Amniotic epithelial cell (primary cell): ENCODE measurements around the gene ST8SIA6.
"Not testable (repeated sequence)": the region's sequence is repeated elsewhere in the genome, so short reads cannot be mapped to it uniquely, and the experiment has no call there.

Source experiments
- DNase-seq: peaks from one replicate; pipeline ENCODE4 v3.0.0-alpha.2; 2010; ENCODE audit warnings: low read depth

Gene ST8SIA6

DNA sequence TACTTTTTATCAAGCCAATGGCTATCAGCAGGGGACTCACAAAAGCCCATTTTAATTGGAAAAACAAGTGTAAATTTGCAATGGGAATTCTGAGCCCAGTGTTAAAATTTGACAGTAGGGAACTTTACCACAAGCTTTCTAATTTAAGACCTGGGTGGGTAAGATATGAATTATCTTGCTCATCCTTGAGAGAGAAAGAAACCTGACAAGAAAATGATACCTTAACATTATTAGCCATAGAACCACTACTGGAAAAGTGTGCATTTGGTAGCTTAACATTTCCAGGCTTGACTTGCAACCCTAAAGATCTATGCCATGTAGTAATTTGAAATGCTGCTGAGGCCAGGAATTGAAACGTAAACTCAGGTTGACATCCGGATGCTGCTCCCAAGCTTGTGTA lies 2.7 kb upstream of the ST8SIA6 start:
- no peak for DNase-seq

DNA sequence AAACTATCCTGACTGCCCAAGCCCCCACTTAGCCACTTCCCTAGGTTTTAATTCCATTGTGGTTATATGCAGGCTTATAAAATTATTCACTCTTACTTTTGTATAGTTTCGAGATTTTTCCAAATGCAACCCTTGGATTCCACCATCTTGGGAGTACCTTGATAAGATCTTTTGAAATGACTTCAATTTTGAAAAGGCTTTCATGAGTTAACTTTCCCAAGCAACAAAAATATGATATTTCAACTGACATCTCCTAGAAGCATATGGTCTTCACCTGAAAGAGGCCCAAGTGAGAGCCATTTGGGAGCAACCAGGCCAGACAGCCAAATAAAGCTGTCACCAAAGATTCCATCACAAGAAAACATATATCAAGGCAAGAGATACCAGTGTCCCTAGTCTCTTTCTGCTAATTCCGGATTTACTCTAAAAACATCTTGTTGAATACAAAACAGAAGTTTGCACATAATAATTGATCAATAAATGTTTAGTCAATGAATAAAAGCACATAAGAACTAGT lies 1.7 kb upstream of the ST8SIA6 start:
- no peak for DNase-seq

DNA sequence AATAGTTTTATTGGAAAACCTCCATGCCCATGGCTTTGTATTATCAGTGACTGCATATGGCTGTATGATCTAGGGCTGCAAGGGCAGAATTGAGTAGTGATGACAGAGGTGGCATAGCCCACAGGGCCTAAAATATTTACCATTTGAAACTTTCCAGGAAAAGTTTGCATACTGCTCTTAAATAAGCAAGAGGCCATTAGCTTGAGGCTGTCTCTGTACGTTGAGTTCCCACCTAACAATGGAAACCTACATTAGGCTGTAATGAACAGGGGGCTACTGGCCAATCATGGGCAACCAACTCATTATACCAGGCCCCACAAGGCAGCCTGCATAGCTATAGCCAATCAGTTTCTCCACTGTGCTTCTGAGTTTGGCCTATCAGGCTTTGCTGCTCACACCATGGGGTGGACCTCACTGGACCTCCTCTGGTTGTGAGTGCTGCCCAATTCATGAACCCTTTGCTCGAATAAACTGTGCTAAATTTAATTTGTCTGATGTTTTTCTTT lies 673 bp upstream of the ST8SIA6 start:
- DNase-seq: no peak

DNA sequence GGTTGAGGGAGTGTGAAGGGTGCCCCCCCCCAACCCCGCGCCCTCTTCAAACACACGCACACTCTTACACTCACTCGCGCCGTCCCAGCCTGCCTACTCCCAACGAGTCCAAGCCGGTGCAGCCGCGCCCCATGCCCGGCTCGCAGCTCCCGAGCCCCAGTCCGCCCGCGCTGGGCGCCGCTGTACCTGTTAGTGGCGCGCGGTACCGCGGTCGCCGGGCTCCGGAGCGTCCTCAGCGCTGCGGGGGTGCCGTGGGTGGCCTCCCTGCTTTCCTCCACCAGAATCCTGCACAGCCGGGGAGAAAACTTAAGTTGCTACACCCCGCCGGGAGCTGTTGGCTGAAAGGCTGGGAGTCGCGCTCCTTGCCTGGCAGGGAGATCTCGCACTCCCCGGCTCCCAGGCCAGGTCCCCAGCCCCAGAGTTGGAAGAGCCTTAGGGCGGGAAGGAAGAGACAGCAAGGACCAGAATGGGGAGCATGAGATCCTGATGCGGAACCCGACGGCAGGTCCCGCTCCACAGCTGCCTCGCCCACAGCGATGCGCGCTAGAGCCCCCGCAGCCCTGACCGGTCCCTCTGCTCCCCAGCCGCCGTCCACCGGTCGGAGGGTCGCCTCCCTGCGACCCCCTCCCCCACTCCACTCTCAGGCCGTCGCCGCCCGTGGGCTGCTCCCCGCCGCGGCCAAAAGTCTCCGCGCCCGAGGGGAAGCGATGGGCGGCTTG lies 863 bp downstream of the ST8SIA6 start:
- DNase-seq: peak; percentile 6

DNA sequence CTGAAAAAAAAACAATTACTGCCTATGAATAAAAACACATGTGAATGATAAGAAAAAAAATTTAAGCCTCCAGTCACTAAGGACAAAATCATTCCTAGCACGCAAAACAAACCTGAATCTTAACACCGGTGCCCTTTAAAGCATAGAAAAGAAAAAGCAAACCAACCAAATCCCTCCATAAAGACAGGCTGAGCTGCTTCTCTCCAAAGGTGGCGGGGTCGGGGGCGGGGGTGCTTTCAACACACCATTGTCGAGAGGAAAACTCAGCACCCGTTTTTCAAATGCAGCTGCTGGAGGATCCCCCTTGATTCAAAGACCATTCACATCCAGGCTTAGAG lies 1.4 kb downstream of the ST8SIA6 start:
- no peak for DNase-seq

DNA sequence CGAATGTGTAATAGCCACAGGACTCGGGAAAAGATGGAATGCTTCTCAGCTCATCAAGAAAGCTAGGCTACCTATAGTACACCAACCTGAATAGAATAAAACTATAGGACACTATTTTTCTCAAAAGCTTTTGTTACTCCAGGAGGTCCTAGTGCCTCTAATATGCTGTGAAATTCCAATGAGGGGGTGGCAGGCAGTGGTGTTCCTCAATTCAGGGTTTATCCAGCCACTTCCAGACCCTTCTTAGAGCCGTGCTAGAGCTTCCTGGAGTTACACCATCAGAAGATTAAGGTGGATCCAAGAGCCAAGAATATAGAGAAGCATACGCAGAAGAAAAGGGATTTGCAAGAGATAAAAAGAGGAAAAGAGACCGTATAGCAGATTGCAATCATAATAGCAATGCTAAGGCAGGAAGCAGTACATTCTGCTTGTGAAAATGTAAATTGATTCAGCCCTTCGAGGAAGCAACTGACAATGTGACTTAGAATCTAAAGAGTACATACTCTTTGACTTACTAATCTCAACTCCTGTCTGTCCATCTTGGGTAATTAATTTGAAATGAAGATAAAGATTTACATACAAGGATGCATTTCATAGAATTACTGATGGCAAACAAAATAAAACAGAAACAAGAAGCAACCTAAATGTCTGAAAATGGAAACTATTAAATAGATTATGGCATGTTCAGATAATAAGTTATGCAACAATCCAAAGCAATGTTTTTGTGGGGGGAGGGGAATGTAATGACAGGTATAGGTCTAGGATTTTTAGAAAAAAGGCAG lies 2.1 kb downstream of the ST8SIA6 start:
- no peak for DNase-seq

DNA sequence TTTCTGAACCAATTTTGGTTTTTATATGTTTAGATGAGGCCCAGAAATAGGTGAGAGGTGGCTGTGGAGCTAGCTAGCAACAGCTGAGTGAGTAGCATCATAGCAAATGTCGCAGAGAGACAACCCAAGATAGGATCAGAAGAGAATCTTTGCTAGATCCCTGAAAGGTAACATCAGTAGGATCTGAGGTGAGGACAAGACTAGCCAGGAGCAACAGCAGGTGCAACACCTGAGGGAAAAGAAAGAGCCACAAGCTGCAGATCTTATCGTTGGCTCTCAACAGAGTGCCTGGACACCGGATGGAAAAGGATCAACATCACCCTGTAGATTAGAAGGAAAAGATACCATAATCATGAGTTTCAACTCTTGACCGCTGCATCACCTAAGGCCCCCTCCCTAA lies 4.4 kb downstream of the ST8SIA6 start:
- DNase-seq: no peak

DNA sequence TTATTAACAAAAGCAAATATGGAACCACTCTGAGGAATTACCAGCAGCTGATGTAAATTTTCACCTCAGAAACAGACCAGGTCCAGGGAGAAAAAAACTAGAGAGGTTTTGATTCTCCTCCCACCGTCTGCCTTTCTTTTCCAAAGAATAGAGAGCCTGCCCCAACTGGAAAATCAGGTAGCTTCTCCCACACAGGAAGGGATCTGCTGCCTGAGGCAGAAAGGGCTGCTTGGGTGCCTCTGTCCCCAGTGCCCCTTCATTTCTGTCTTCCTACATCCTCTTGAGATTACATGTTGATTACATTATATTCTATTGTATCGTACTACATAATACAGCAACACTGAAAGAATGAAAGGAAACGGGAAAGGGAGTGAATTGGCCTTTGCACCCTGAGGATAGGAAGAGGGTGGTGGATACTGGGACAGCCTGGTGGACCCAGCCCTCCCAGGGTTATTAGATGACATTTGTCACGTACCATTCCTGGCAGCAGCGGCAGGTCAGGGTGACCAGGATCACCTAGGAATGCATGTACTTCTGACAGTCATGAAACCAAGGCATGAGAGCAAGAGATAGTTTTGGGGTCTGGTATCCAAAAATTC lies 8.9 kb downstream of the ST8SIA6 start:
- no peak for DNase-seq

DNA sequence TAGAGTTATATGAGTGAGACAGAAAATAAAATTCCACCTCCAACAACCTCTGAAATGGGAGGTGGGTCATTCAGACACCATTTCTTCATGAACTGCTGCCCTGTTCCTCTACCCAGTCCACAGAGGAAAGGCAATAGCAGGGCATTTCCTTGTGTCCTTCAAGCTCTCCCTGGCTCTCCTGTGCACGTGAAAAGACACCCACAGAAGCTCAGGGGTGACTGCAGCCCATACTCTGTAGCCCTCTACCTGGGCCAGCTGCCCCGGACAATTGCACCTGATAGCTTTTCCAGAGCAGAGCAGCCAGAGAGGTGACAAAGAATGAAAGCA lies 10.0 kb downstream of the ST8SIA6 start:
- no peak for DNase-seq

DNA sequence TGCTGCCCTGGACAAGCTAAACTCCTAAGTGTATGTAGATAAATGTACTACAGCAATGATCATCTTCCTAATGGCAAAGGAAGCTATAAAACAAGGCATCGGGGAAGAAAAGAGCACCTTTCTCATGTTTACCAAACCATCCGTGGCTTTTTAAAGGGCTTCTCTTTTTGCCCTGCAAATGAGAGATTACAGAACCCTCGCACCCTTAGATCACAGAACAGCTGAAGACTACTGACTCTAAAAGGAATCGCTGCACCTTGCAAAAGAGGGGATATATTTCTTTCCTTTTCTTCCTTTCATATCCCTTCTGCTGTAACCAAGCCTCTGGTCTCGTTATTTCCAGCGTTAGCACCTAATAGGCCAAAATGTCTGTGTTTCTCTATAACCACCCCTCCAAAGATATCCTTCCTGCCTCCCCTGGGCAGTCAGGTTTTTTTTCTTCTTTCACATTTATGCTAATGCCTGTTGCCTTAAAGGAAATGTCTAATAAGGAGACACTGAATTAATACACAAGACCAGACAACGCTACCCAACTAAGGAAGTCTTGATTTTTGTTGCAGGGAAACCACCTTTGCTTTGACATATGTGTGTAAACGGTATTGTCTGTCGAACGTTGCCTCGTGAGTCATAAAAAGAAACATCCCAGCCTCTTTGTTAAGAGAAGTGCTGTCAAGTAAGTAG lies 10.5 kb downstream of the ST8SIA6 start:
- no peak for DNase-seq

DNA sequence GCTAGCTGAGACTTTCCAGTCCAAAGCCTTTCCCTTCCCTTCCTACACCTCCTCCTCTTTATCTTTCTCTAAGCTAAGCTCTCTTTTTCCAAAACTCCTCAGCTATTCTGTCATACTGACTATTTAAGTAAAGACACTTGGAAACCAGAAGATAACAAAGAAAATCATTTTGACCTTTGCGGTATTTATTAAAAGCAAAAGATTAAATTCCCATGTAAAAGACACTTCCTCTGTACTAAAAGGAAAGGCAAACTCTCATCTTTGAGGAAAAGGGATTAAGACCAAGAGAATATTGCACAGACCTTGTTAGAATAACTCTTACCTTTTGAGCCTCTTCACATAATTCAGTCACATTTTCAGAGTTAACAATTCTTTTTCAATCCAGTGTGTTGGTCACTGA lies 15.8 kb downstream of the ST8SIA6 start:
- no peak for DNase-seq

DNA sequence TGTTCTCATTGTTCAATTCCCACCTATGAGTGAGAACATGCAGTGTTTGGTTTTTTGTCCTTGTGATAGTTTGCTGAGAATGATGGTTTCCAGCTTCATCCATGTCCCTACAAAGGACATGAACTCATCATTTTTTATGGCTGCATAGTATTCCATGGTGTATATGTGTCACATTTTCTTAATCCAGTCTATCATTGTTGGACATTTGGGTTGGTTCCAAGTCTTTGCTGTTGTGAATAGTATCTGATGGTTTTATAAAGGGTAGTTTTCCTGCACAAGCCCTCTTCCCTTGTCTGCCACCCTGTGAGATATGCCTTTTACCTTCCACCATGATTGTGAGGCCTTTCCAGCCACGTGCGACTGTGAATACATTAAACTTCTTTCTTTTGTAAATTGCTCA lies 17.8 kb downstream of the ST8SIA6 start:
- not testable (repeated sequence) for DNase-seq

DNA sequence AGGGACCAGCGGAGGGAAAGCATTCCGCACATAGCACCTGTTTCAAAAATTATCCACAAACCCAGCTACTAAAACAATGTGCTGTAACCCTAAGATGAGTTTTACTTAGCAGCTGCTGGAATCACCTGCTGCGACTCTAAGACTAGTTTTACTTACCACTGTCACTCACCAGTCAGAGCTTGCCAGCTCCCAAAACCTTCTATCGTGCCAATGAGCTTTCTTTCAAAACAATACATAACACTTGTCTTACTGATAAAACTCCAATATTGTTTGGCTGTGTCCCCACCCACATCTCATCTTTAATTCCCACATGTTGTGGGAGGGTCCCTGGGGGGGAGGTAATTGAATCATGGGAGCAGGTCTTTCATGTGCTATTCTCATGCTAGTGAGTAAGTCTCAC lies 18.4 kb downstream of the ST8SIA6 start:
- DNase-seq: no peak

DNA sequence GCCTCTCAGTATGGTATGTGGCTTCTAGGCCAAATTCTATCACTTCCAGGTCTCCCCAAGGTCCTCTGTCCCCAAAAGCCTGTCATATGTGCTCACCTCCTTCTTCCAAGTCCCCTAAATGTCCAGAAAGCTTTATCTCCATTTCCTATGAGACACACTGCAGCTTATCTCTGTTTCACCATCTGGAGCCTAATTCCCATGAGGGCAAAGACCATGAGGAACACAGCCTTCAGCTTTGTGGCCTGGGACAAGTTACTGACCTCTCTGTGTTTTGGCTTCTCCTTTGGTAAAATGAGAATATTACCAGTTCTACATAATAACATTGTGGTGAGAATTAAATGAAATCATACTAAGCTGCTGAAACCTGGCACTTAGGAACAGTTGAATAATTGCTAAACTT lies 19.2 kb downstream of the ST8SIA6 start:
- DNase-seq: no peak

DNA sequence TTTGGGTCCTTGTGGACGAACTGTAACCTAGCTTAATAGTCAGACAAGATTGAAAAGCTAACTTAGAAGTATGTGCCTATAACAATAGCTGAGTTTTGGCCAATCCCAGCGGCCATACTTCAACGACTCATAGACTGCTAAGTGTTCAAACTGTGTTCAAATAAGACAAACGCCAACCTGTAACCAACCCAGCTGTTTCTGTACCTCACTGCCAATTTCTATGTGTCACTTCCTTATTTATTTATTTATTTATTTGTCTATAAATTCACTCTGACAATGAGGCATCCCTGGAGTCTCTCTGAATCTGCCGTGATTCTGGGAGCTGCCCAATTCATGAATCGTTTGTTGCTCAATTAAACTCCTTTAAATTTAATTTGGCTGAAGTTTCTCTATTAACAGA lies 21.7 kb downstream of the ST8SIA6 start:
- no peak for DNase-seq

DNA sequence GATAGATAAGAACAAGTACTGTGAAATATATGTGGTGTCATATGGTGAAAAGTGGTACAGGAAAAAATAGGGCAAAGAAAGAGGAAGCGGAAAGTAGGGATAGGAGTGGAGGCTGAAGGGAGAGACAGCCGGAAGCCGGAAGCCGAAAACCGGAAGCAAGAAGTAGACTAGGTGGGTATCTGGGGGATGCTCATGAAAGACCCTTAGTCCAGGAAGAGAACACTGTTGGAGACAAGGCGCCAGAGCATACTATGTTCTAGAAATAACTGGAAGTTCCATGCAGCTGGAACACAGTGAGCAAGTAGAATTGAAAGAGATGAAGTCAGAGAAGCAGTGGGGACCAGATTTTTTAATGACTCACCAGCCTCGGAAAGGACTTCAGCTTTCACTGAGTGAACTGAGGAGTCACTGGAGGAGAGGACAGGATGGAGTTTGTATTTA lies 22.5 kb downstream of the ST8SIA6 start:
- DNase-seq: no peak

DNA sequence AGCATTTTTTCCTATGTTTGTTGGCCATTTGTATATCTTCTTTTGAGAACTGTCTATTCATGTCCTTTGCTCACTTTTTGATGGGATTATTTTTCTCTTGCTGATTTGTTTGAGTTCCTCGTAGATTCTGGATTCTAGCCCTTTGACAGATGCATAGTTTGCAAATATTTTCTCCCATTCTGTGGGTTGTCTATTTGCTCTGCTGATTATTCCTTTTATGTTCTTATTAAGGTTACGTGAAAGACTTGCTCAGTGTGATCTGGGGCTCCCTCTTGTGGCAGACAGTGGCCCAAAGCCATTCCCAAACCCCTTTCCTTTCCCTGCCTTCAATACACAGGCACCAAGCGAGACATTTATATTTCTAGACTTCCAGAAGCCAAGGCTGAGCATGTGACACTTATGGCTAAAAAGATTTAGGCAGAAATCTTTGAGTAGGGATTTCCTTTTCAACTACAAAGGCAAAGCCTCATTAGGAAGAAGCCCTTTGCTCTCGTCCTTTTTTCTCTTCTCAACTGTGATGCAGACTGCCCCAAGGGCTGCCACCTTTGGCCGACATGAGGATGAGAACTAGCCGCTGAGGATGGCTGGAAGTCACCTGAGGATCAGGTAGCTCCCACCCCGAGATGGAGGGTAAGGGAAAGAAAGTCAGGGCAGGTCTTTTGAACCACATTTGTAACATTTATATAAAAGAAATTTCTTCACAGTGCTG lies 23.6 kb downstream of the ST8SIA6 start:
- DNase-seq: peak; percentile 59

DNA sequence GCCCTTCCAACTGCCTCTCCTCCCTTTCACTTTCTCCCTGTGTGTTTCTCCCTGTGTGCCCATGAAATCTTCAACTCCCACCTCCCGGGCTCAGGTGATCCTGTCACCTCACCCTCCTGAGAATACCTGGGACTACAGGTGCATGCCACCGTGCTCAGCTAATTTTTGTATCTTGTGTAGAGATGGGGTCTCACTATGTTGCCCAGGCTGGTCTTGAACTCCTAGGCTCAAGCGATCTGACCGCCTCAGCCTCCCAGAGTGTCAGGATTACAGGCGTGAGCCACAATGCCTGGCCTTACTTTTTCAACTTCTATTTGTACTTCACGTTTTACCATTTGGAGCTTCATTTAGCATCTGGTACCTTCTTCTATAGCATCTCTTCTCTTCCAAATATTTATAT lies 24.9 kb downstream of the ST8SIA6 start:
- DNase-seq: no peak

DNA sequence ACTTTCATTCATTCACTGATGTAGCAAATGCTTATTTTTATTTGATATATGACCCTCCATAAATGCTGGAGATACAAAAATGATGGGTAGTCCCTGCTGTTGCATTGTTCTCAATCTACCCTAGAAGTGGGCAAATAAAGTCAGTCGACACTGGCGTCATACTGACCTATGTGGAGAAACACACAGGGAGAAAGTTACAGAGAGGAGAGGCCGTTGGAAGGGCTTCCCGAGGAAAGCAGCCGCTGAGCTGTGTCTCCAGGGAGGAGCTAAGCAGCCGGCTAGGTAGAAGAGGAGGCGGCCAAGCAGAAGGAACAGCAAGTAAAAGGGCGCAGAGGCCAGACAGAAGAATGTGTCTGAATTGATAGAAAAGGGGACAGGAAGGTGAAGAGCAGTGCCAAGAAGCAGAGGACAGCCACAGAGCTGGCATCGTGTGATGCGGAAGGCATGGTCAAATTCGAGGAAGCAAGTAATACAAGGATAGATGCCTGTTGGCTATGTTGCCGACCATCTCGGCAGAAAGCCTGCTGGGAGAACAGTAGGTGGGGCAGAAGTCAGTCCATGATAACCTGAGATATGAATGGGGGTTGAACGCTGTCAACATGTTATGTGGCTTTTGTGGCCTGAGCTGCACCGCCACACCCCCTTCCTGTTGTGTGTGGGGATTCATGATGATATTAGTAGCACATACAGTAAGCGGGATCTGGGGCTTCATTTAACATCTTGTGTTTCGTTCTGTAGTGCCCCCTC lies 25.9 kb downstream of the ST8SIA6 start:
- DNase-seq: no peak

DNA sequence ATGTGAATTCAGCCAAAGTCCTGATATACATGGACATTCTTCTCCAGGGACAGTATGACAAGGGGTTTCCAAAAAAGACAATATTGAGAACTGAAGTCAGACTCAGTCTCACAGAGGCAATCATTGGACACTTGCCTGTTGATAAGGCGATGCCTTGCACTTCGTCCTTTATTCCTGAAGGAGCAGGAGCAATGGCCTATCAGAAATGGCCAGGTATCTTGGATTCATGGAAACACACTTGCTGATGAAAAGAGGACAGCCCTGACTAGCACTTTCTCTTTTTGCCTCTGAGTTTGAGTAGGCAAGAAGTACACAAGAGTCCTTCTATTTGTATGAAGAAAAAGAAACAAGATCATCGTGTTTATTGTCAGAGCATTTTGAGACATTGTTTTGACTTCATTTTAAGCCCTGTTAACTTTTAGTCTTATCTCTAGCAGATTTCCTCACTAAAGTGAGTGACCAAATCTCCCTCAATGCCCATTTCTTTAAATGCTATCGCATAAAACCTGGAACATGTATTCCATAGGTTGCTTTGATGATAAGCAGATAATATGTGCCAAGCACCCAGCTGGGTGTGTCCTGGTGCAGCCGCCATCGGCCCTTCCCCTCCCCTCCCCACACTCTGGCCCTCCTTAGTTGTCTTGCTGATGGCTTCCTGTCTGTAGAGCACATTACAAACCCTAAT lies 26.6 kb downstream of the ST8SIA6 start:
- no peak for DNase-seq

DNA sequence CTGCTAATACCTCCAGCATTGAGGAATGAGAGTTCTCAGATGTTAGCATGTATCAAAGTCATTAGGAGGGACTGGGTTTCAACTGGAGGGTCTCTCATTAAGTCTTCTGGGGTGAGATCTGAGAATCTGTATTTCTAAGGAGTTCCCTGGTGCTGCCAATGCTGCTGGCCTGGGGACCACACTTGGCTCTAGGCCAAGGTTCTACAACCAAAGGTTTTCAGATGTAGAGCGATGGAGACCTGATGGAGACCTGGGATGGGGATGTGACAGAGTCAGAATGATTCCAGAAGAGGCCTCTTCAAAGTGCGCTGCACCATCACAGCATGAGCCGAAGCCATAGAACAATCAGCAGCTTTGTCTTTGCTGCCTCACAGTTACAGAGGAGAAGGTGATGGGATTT lies 27.2 kb downstream of the ST8SIA6 start:
- no peak for DNase-seq
